ENCODE results near the gene SERPINE1.

- TF ChIP-seq POLR2A (IDR thresholded peaks at IDR 0.05; ENCODE audit: low read length) (no peak), GATA1 (IDR thresholded peaks at IDR 0.05; ENCODE audit: low read depth, low read length) (no peak)
Measured at GRCh38 chr7:101161692-101162471, 35.0 kb downstream of the SERPINE1 start.
